Activated T-cell treated with anti-CD3 and anti-CD28 coated beads, Interleukin-2, amount 50 U/mL, for 1 hour (primary cell): ENCODE data around the gene SEPTIN12.
A peak's percentile ranks its signal among the peaks of the same experiment; 100 is the strongest.
"Not testable (repeated sequence)": the region's sequence is repeated elsewhere in the genome, so short reads cannot be mapped to it uniquely, and the experiment has no call there.

Experiments used
- DNase-seq: peaks from one replicate; pipeline ENCODE4 v3.0.0-alpha.2; 2020

Gene SEPTIN12

GRCh38 chr16:4750896-4751295 is 37.2 kb downstream of the SEPTIN12 start:
- no peak for DNase-seq

- DNase-seq = no peak
Observed at GRCh38 chr16:4749700-4750257, 38.4 kb downstream of the SEPTIN12 start.

GRCh38 chr16:4748682-4749411 is 39.3 kb downstream of the SEPTIN12 start:
- DNase-seq = no peak

- DNase-seq = no peak
Observed at GRCh38 chr16:4747906-4748681, 40.1 kb downstream of the SEPTIN12 start.

GRCh38 chr16:4746991-4747574 is 41.1 kb downstream of the SEPTIN12 start:
- no peak for DNase-seq

- DNase-seq = no peak
Observed at GRCh38 chr16:4746215-4746614, 41.9 kb downstream of the SEPTIN12 start.

- DNase-seq = no peak
Observed at GRCh38 chr16:4745274-4745569, 42.9 kb downstream of the SEPTIN12 start.

GRCh38 chr16:4744555-4745273 is 43.4 kb downstream of the SEPTIN12 start:
- no peak for DNase-seq

- no peak for DNase-seq
Observed at GRCh38 chr16:4743226-4743878, 44.8 kb downstream of the SEPTIN12 start.

GRCh38 chr16:4738370-4738769 is 49.8 kb downstream of the SEPTIN12 start:
- DNase-seq = not testable (repeated sequence)

GRCh38 chr16:4737545-4737944 is 50.6 kb downstream of the SEPTIN12 start:
- no peak for DNase-seq

GRCh38 chr16:4736546-4736945 is 51.6 kb downstream of the SEPTIN12 start:
- no peak for DNase-seq

- DNase-seq = peak; percentile 92
Observed at GRCh38 chr16:4734730-4735535, 53.2 kb downstream of the SEPTIN12 start.

- peak; percentile 82 for DNase-seq
Observed at GRCh38 chr16:4734063-4734729, 53.9 kb downstream of the SEPTIN12 start, which contains the start of the genes ANKS3 and DNAAF8. ANKS3 (minus strand) TSS chr16:4734271; CDS start chr16:4730149, 4,122 bp downstream. DNAAF8 (plus strand) TSS chr16:4734537; CDS start chr16:4736515, 1,978 bp downstream.

GRCh38 chr16:4733747-4734062 is 54.4 kb downstream of the SEPTIN12 start:
- no peak for DNase-seq

- no peak for DNase-seq
Observed at GRCh38 chr16:4733211-4733742, 54.9 kb downstream of the SEPTIN12 start.

- no peak for DNase-seq
Observed at GRCh38 chr16:4729876-4730275, 58.3 kb downstream of the SEPTIN12 start.

GRCh38 chr16:4728676-4729075 is 59.5 kb downstream of the SEPTIN12 start:
- no peak for DNase-seq
